Measurements from ENCODE around the gene GBX1.

DNA sequence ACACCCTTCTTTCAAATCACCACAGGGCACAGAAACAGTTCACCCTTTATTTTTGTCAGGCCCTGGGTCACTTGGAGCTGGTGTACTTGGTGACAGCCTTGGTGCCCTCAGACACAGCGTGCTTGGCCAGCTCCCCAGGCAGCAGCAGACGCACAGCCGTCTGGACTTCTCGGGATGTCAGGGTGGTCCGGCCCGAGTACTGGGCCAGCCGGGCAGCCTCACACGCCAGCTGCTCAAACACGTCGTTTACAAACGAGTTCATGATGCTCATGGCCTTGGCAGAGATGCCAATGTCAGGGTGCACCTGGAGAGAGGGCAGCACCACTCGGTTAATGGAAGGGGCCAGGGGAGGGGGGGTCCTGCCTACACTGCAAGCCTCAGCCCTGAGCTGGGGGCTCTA lies 40.3 kb upstream of the GBX1 start:
- TF ChIP-seq, protein P1, sequence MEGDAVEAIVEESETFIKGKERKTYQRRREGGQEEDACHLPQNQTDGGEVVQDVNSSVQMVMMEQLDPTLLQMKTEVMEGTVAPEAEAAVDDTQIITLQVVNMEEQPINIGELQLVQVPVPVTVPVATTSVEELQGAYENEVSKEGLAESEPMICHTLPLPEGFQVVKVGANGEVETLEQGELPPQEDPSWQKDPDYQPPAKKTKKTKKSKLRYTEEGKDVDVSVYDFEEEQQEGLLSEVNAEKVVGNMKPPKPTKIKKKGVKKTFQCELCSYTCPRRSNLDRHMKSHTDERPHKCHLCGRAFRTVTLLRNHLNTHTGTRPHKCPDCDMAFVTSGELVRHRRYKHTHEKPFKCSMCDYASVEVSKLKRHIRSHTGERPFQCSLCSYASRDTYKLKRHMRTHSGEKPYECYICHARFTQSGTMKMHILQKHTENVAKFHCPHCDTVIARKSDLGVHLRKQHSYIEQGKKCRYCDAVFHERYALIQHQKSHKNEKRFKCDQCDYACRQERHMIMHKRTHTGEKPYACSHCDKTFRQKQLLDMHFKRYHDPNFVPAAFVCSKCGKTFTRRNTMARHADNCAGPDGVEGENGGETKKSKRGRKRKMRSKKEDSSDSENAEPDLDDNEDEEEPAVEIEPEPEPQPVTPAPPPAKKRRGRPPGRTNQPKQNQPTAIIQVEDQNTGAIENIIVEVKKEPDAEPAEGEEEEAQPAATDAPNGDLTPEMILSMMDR (IDR thresholded peaks at IDR 0.05) = no peak
- TF ChIP-seq ZNF121 (CRISPR knock-in tag; IDR thresholded peaks at IDR 0.05) (no peak), CBFB (CRISPR knock-in tag; IDR thresholded peaks at IDR 0.05; ENCODE audit: low read depth) (no peak), KAT7 (CRISPR knock-in tag; IDR thresholded peaks at IDR 0.05; ENCODE audit: borderline replicate concordance) (no peak), ETV6 (CRISPR knock-in tag; IDR thresholded peaks at IDR 0.05) (no peak), GABPB1 (CRISPR knock-in tag; IDR thresholded peaks at IDR 0.05) (no peak)
- TF ChIP-seq, protein P2, sequence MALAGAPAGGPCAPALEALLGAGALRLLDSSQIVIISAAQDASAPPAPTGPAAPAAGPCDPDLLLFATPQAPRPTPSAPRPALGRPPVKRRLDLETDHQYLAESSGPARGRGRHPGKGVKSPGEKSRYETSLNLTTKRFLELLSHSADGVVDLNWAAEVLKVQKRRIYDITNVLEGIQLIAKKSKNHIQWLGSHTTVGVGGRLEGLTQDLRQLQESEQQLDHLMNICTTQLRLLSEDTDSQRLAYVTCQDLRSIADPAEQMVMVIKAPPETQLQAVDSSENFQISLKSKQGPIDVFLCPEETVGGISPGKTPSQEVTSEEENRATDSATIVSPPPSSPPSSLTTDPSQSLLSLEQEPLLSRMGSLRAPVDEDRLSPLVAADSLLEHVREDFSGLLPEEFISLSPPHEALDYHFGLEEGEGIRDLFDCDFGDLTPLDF (CRISPR knock-in tag; IDR thresholded peaks at IDR 0.05) = no peak
- TF ChIP-seq, protein P3, sequence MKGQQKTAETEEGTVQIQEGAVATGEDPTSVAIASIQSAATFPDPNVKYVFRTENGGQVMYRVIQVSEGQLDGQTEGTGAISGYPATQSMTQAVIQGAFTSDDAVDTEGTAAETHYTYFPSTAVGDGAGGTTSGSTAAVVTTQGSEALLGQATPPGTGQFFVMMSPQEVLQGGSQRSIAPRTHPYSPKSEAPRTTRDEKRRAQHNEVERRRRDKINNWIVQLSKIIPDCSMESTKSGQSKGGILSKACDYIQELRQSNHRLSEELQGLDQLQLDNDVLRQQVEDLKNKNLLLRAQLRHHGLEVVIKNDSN (CRISPR knock-in tag; IDR thresholded peaks at IDR 0.05) = no peak
- TF ChIP-seq, protein P4, sequence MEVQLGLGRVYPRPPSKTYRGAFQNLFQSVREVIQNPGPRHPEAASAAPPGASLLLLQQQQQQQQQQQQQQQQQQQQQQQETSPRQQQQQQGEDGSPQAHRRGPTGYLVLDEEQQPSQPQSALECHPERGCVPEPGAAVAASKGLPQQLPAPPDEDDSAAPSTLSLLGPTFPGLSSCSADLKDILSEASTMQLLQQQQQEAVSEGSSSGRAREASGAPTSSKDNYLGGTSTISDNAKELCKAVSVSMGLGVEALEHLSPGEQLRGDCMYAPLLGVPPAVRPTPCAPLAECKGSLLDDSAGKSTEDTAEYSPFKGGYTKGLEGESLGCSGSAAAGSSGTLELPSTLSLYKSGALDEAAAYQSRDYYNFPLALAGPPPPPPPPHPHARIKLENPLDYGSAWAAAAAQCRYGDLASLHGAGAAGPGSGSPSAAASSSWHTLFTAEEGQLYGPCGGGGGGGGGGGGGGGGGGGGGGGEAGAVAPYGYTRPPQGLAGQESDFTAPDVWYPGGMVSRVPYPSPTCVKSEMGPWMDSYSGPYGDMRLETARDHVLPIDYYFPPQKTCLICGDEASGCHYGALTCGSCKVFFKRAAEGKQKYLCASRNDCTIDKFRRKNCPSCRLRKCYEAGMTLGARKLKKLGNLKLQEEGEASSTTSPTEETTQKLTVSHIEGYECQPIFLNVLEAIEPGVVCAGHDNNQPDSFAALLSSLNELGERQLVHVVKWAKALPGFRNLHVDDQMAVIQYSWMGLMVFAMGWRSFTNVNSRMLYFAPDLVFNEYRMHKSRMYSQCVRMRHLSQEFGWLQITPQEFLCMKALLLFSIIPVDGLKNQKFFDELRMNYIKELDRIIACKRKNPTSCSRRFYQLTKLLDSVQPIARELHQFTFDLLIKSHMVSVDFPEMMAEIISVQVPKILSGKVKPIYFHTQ (CRISPR knock-in tag; IDR thresholded peaks at IDR 0.05) = no peak
